NCI-H146 treated with DMSO at 0.1 percent for 48 hours (cell line): ENCODE data around the gene SIGLEC8.
"Not testable (repeated sequence)": the region's sequence is repeated elsewhere in the genome, so short reads cannot be mapped to it uniquely, and the experiment has no call there.

Experiments used
- DNase-seq: peaks from one replicate; lab custom pipeline; 2025; ENCODE audit not compliant: unreplicated experiment; lab: John Stamatoyannopoulos, UW

The SIGLEC8 gene

DNA sequence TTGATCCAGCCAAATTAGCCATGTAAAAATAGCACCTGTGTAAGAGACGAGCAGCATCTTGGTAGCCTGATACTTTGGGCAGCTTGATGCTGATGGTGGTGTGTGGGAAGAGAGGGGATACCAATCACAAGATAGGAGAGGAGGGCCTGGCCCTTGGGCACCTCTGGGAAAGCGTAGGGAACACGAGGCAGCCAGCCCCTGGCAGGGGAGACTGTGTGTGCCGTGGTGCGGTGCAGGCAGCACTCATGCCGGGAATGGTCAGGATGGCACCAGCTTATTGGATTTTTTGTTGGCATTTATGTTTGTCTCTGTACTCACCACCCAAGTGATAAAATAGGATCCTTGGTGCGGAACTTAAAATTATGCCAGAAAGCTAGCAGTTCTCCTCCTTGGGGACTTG lies 10.2 kb downstream of the SIGLEC8 start:
- DNase-seq = no peak

DNA sequence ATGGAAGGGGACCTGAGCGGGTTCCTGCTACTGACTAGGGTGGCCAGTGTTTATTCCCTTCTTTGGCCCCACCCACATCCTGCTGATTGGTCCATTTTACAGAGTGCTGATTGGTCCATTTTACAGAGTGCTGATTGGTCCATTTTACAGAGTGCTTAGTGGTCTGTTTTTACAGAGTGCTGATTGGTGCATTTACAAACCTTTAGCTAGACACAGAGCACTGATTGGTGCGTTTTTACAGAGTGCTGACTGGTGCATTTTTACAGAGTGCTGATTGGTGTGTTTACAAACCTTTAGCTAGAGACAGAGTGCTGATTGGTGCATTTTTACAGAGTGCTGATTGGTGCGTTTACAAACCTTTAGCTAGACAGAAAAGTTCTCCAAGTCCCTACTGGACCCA lies 10.7 kb downstream of the SIGLEC8 start:
- not testable (repeated sequence) for DNase-seq

- no peak for DNase-seq
Observed at GRCh38 chr19:51441410-51442390, 16.6 kb downstream of the SIGLEC8 start.

DNA sequence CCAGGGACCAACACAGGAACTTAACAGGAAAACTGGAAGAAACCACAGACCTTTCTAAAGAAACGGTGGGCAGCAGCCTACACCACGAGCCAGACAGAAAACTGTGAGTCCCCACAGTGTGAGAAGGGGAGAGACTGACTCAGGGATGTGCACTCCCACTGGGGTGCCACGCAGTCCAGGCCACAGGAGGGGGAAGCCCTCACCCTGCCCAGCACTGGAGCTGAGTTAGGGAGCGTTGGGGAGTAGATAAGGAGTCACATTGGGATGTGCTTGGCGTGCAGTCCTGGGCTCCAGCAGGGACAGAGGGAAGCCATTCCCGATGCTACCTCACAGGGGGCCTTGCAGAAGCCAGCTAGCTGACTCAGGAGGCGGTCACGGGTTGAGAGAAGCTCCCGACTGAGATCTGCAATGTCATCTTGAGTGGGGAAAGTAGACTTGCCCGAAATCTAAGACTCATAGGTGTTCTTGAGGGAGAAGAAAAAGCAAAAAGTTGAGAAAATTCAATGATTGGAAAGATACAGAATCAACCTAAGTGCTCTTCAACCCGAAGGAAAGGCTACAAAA lies 17.3 kb downstream of the SIGLEC8 start:
- no peak for DNase-seq

GRCh38 chr19:51440052-51440451 lies 18.2 kb downstream of the SIGLEC8 start:
- DNase-seq = no peak

DNA sequence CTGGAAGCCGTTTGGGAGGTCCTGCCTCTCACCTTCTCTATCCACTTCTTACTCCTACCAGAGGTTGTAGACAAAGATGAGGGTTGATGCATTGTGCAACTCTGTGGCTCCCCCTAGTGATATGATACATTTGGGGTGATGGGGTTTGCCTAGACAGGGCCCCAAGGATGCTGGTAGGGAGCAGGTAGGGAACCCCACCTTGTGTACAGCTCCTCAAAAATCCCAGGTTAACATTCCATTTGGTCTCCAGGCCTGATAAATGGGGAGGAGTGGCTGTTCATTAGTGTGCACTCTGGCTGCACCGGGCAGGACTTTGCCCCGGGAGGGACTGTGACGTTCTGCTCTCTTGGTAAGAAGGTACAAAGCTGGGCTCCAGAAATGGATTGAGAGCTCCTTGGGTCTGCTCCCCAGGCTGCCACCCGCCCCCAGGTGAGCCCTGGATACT lies 19.2 kb downstream of the SIGLEC8 start:
- no peak for DNase-seq

DNA sequence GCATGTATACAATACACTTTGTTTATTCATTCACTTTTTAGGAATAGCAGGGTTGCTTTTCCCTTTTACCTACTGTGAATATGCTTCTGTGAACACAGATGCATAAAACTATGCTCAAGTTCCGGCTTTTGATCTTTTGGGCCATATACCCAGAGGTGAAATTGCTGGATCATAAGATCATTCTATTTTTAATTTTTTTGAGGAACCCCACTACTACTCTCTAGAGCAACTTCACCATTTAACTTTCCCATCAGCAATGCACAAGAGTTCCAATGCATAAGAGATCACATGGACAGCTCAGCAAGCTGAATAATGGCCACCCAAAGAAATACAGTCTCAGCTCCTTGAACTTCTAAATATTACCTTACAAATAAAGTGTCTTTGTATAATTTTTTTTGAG lies 23.8 kb downstream of the SIGLEC8 start:
- DNase-seq = no peak

- DNase-seq = no peak
Observed at GRCh38 chr19:51433043-51433442, 25.2 kb downstream of the SIGLEC8 start.

GRCh38 chr19:51431124-51431523 lies 27.1 kb downstream of the SIGLEC8 start:
- no peak for DNase-seq

DNA sequence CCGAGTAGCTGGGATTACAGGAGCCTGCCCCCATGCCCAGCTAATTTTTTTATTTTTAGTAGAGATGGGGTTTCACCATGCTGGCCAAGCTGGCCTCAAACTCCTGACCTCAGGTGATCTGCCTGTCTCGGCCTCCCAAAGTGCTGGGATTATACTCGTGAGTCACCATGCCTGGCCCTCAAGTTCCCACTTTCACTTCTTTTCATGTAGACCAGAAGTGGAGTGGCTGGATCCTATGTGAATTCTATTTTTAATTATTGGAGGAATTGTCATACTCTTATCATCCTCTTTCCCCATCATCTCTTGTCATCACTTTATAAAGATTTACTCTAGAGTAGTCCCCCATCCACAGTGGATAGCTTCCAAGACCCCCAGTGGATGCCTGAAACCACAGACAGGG lies 28.0 kb downstream of the SIGLEC8 start:
- no peak for DNase-seq

DNA sequence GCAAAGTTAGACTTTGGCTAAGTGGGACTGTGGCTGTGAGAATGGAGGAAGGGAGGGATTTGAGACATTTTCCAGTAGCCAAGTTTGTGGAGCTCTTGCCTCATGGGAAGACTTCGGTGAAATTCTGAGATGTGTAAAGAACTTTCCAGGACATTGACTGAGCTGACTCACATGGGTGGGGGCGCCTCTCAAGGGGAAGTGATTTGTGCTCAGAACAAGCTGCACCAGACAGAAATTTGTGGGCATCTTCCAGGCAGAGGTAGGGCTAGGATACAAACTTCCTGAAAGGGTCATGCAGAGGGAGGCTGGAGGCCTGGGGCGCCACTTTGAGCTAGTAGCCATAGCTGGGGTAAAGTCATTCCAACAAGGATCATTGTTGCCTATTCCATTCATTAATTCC lies 31.1 kb downstream of the SIGLEC8 start:
- DNase-seq = no peak

DNA sequence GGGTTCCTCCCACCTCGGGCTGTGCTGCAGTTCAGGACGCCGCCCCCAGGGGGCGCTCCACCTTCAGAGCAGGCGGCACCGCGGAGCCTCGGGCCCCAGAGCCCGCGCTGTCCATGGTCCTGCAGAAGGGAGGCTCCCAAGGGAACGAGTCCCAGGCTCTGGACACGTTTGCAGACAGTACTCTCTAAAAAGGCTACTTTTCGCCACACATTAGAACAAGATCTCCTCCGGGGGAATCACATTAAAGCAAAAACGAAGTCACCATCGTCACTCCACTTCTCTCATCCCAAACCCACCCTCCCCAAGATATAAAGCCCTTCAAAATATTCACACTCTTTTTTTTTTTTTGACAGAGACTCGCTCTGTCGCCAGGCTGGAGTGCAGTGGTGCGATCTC lies 36.2 kb downstream of the SIGLEC8 start:
- no peak for DNase-seq

DNA sequence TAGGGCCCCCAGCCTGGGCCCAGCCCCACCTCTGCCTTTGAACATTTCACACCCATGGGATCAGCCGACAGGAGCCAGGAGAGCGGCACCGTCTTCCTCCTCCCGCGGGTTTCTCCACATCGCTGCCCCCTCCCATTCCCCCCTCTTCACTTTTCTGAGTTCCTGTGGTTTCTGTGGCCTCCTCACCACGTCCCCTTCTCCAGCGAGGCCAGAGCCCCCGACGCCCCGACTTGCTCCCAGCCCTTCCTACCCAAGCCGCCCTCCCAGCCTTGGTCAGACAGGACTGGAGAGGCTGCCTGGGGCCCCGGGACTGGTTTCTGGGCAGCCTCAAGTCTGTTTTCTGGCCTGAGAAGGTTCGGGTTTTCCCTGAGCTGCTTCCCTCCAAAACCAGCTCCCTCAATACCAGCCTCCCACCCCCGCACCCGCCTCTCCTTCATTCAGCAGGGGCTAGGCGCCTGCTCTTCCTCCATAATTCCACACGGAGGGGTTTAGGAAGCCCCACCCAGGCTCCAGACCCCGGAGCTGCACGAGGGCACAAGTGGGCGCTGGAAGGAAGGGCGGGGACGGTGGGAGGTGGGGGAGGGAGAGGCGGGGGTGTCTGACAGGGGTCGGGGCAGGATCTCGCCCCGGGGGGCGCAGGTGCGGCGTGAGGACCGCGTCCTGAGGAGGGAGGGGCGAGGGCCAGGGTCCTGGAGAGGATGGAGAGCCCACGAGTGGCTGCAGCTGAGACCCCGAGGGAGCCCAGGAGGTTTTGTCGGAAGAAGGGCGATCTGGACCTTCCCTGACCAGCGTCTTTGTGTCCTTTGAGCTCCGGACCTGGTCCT lies 36.8 kb downstream of the SIGLEC8 start:
- DNase-seq = no peak

DNA sequence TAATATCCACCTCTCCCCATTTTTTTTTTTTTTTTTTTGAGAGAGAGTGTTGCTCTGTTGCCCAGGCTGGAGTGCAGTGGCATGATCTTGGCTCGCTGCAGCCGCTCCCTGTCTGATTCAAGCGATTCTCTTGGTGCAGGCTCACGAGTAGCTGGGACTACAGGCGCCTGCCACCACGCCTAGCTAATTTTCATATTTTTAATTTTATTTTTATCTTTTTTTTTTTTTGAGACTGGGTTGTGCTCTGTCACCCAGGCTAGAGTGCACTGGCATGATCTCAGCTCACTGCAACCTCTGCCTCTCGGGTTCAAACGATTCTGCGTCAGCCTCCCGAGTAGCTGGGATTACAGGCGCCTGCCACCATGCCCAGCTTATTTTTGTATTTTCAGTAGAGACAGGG lies 37.7 kb downstream of the SIGLEC8 start:
- not testable (repeated sequence) for DNase-seq

GRCh38 chr19:51418707-51419106 lies 39.5 kb downstream of the SIGLEC8 start:
- DNase-seq = no peak

DNA sequence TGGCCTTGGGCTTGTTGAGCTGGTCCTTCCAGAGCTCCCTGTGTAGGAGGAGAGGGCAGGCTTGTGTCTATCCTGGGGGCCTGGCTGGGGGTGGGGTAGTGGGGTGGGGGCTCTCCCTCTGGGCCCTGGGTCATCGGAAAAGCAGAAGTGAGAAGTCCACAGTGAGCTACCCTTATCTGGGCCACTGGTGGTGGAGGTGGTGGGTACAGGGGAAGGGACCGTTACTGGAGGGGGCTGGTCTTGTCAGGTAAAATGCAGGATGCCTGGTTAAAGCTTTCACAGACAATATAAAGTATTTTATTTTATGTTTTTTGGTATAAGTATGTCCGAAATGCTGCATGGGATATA lies 40.5 kb downstream of the SIGLEC8 start:
- DNase-seq = no peak

DNA sequence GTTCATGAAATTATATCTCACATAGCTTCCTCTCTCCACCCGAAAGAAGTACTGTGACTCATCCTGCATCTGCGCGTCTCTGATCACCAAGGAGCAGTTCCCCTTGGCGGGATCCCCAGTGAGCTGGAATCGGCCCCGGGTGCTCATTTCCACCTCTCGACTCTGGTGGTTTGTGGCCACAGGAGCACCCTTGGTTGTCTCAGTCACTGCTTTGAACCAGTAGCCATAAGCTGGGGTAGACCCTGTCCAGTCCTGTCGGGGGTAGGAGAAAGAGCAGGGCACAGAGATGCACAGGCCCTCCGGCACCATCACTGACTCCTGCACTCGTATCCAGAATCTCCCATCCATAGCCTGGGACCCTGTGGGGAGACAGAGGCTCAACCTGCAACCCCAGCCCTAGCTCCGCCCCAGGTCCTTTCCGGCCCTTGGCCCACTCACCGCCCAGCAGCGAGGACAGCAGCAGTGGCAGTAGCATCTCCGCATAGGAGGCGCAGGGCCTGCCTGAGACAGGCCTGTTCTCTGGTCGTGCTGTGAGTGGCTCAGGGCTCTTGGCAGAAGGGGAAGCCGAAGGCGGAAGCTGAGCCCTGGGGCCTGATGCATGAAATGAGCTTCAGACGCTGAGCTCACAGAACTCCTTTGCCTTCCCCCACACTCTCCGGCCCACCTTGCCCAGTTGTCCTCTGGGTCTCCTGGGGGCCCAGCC lies 41.0 kb downstream of the SIGLEC8 start, which contains the start of gene SIGLEC10:
Gene SIGLEC10, minus strand, starts transcription at position 536 of the 703 bp plus-strand sequence. Its CDS starts 61 bp downstream, at position 475.
- DNase-seq = no peak

- not testable (repeated sequence) for DNase-seq
Observed at GRCh38 chr19:51416422-51416821, 41.8 kb downstream of the SIGLEC8 start.

DNA sequence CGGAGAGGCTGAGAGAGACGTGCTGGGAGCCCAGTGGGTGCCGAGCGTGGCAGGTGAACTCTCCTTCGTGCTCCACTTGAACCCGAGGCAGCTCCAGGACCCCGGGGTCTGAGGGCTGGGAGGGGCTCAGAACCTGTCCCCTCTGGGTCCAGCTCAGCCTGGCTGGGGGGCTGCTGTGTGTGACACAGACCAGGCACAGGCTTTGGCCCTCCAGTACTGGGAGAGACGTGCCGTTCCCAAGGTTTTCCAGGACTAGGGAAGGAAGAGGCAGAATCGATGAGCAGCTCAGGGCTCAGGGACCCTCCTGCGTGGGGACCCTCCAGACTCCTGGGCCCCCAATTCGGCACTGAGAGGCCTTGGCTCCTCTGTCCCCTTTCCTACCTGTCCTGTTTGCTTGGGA lies 43.1 kb downstream of the SIGLEC8 start:
- no peak for DNase-seq

DNA sequence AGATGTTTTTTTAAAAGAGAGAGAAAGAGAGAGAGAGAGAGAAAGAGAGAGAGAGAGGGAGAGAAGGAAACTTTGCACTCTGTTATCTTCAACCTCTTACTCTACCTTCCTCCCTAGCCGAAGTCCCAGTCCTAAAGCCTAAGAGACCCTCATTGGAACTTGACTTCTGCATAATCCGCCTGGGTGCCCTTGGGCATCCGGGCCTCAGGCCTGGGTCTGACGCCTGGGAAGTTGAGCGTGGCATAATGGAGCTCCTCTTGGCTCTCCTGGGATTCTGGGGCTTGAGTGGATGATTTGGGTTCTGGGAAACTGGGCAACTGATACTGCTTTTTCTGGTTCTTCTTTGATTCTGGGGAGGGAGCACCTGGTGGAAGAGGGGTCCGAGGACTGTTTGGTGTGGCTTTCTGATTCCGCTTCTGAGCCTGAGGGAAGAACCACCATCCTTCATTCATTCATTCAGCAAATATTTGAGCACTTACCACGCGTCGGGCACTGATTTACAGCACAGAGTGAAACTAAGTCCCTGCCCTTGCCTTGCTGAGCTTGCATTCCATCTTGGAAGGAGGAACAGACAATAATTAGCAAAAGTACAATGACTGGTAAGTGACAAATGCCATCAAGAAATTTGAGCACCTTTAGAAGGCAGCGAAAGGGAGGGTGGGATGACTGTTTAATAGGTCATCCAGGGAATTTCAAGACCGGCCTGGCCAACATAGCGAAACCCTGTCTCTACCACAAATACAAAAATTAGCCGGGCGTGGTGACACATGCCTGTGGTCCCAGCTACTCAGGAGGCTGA lies 47.1 kb downstream of the SIGLEC8 start:
- no peak for DNase-seq
